Activated T-helper 9 cell treated with anti-CD3 and anti-CD28 coated beads, Interleukin-2, amount 50 U/mL, for 16 hours (primary cell): ENCODE results near the gene GABRG2.

Source experiments
- DNase-seq: peaks from one replicate; pipeline ENCODE4 v3.0.0-alpha.2; 2020; ENCODE audit warnings: low read depth

Gene GABRG2

GRCh38 chr5:162193012-162193411 is 125.4 kb downstream of the GABRG2 start:
- DNase-seq, result no peak

DNA sequence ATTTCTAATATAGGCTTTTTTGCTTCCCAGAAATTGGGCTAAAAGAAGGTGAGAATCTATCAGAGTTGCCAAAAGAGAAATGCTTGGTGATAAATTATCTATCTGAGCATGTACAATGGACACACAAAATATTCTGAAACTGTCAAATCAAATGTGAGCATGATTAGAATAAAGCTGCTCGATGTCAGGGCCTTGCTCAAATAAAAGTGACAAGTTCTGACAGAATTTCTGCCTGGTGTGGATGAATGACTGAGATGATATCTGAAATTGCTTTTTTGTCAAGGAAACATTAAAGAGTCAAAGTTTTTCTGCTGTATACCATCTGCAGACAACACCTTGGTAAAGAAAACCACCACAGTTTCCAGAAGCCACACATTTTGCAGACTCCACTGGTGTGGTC is 128.8 kb downstream of the GABRG2 start:
- no peak for DNase-seq

GRCh38 chr5:162202285-162202880 is 134.8 kb downstream of the GABRG2 start:
- no peak for DNase-seq
